IgD-negative memory B cell (primary cell): ENCODE results near the gene CELA3A. TPM values are rescaled to one million over a fixed set of nuclear protein-coding genes. Genes with fewer than 3 reads are reported as not detected.
"Not testable (repeated sequence)": the region's sequence is repeated elsewhere in the genome, so short reads cannot be mapped to it uniquely, and the experiment has no call there.

ENCODE experiments used
- H3K27ac Mint-ChIP-seq, 3 donors: one replicate each; pipeline ENCODE4 v1.8.0; 2020 to 2022; ENCODE audit warnings: mild to moderate bottlenecking in 3 of 3, mixed read lengths in 3 of 3, moderate library complexity in 1 of 3
- H3K27me3 Mint-ChIP-seq: one replicate; pipeline ENCODE4 v1.8.0; 2021; ENCODE audit warnings: mixed read lengths
- H3K36me3 Mint-ChIP-seq: one replicate; pipeline ENCODE4 v1.8.0; 2020; ENCODE audit warnings: mild to moderate bottlenecking, mixed read lengths
- H3K4me1 Mint-ChIP-seq, 3 donors: one replicate each; pipeline ENCODE4 v1.8.0; 2020 to 2022; ENCODE audit warnings: mixed read lengths in 3 of 3, mild to moderate bottlenecking in 1 of 3
- H3K4me3 Mint-ChIP-seq, 4 donors: one replicate each; pipeline ENCODE4 v1.8.0; 2020 to 2022; ENCODE audit warnings: mild to moderate bottlenecking in 4 of 4, mixed read lengths in 4 of 4, moderate library complexity in 3 of 4
- H3K9me3 Mint-ChIP-seq, 3 donors: one replicate each; pipeline ENCODE4 v1.8.0; 2020 to 2021; ENCODE audit warnings: mixed read lengths in 3 of 3, mild to moderate bottlenecking in 1 of 3
- polyA plus RNA-seq: library from polyadenylated mRNA; unstranded; fragments of 300-500 nt; fragmentation: Illumina TruSeq; gene quantifications from one replicate; pipeline ENCODE4 v1.2.3, GENCODE V29; 2021

Gene CELA3A
- not detected for polyA plus RNA-seq

DNA sequence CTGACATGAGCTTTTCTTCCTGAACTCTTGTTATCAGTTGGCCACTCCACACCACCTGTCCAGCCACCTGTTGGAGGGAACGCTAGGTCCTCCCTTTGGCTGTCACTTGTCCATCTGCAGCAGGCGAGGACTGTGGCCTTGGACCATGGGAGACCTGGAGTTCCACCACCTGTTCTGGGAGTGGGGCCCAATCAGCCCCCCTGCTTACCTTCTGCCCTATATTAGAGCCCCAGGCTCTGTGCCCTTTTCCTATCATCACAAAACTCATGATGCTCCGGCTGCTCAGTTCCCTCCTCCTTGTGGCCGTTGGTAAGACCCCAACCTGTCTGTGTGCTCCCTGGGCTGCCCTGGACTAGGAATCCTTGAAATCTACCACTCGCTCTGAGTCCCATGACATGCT, at the start of gene CELA3A:
Gene CELA3A, plus strand, starts transcription at position 249 of the 400 bp plus-strand sequence. Its CDS starts 18 bp downstream, at position 267.
- Mint-ChIP-seq H3K4me1 (peaks cover 0 to 2% (median 0%) of the 10 kb centered on the region in 3 donors), H3K27me3 (peaks cover 4% of the 10 kb centered on the region), H3K9me3 (no peaks in the 10 kb centered on the region), H3K27ac (no peak within 1 kb of the TSS), H3K4me3 (peak within 1 kb of the TSS in 2 of 4 donors; percentile 16 to 28), H3K36me3 (no peaks in the 10 kb centered on the region)

DNA sequence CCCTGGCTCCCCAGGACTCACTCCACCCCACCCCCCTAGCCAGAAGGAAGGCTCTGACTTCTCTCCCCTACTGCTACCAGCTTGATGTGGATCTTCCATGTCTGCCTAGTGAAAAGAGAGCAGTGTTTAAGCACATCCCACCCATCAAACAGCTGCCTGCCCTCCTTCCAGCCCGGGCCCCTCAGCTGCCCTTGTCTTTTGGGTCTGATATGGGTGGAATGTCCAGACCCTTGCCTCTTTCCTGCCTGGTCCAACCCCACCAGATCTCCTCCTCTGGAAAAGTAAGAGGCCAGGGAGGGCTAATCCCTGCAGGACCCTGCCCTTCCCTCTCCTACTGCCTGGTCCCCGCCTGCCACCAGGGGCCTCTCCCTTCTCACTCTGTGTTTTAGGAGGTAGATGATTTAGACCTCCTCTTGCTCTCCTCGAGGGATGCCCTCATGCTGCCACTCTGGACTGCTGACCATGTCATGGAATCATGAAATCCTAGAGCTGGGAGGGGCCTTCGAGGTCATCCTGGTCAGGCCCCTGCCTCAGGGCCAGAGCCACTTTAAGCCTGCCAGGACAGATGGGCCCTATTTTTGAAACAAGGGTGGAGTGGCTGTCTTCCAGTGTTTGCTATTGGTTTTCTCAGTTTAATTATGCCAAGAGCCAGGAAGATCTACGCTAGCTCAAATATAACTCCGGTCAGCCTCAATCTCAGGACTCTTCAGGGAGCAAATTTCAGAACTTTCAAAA, 48.5 kb upstream of the CELA3A start:
- no peak overlapping the region for H3K4me3 Mint-ChIP-seq
- H3K9me3 Mint-ChIP-seq: no peaks in the 10 kb centered on the region
- peaks cover 0 to 2% (median 2%) of the 10 kb centered on the region in 3 donors for H3K4me1 Mint-ChIP-seq
- no peaks in the 10 kb centered on the region for H3K36me3 Mint-ChIP-seq
- no peak overlapping the region for H3K27ac Mint-ChIP-seq
- H3K27me3 Mint-ChIP-seq: peaks cover 10% of the 10 kb centered on the region

GRCh38 chr1:21955058-21955457, 46.4 kb upstream of the CELA3A start:
- Mint-ChIP-seq H3K27me3 (peaks cover 15% of the 10 kb centered on the region), H3K36me3 (no peaks in the 10 kb centered on the region), H3K9me3 (no peaks in the 10 kb centered on the region), H3K27ac (no peak overlapping the region), H3K4me3 (no peak overlapping the region), H3K4me1 (peaks cover 0 to 2% (median 2%) of the 10 kb centered on the region in 3 donors)

DNA sequence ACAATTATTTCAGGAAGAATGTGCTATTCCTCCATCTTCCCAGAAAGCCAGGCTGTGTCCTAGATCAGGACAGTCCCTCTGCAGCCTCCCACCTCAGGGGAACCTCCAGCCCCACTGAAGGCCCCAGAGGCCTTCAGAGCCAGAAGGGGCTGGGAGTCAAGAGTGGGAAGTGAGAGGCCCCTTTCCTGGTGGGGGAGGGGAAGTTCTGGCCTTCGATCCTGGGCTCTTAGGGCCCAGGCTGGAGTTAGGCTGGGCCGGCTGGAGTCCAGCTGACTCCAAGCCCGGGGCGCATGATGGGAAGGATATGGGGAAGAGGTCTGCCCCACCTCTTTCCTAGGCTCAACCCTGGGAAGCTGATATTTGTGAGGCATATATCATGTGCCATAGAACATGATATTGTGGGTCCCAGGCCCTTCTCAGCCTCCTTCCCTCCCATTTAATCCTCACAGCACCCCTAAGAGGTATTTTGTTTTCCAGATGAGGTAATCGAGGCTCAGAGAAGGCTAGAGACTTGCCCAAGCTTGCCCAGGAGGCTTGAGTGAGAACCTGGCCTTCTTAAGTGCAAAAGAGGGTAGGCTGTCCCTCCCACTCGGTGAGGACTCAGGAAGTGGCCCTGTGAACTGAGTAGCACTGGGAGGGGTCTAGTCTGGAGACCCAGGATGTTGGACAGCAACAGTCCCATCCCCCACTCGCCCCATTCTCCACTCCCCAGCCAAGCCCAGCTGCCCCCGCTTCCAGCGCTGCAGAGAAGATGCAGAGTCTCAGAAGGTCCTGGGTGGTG, 45.8 kb upstream of the CELA3A start:
- H3K36me3 Mint-ChIP-seq: no peaks in the 10 kb centered on the region
- H3K4me1 Mint-ChIP-seq: peaks cover 0 to 2% (median 2%) of the 10 kb centered on the region in 3 donors
- no peaks in the 10 kb centered on the region for H3K9me3 Mint-ChIP-seq
- no peak overlapping the region for H3K4me3 Mint-ChIP-seq
- no peak overlapping the region for H3K27ac Mint-ChIP-seq
- H3K27me3 Mint-ChIP-seq: peaks cover 15% of the 10 kb centered on the region

- H3K27ac Mint-ChIP-seq: peak overlapping the region in 1 of 3 donors; percentile 24
- H3K4me1 Mint-ChIP-seq: peaks cover 0 to 2% (median 2%) of the 10 kb centered on the region in 3 donors
These were observed 44.5 kb upstream of the CELA3A start for GRCh38 chr1:21956720-21957552.

GRCh38 chr1:21961337-21961736, 40.1 kb upstream of the CELA3A start:
- Mint-ChIP-seq H3K36me3 (no peaks in the 10 kb centered on the region), H3K4me3 (no peak overlapping the region), H3K27me3 (peaks cover 20% of the 10 kb centered on the region), H3K9me3 (no peaks in the 10 kb centered on the region), H3K4me1 (peaks cover 0 to 6% (median 4%) of the 10 kb centered on the region in 3 donors), H3K27ac (no peak overlapping the region)

More at GRCh38 chr1:21956720-21957552, 44.5 kb upstream of the CELA3A start:
- Mint-ChIP-seq H3K4me3 (peak overlapping the region in 2 of 4 donors; percentile 67 to 68), H3K9me3 (no peaks in the 10 kb centered on the region), H3K36me3 (no peaks in the 10 kb centered on the region), H3K27me3 (peaks cover 15% of the 10 kb centered on the region)

DNA sequence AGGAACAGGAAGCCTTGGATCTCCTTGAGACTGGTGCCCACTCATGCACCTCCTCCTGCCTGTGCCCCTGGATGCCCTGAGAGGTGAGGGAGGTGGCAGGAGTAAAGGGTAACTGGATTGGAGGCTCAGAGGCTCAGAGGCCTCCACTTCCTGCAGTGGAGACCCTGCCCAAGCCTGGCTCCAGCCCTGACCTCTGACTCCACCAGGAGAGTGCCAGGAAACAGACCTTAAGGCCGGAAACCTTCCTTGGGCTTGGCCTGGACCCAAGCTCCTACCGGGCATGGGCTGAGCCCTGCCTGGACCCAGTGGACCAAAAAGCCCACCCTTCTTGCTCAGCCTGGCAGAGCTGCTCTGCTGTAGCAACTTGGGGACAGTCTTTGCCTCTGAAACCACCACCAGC, 39.7 kb upstream of the CELA3A start:
- Mint-ChIP-seq H3K4me3 (no peak overlapping the region), H3K4me1 (peaks cover 0 to 5% (median 4%) of the 10 kb centered on the region in 3 donors), H3K27me3 (peaks cover 19% of the 10 kb centered on the region), H3K36me3 (no peaks in the 10 kb centered on the region), H3K27ac (no peak overlapping the region), H3K9me3 (no peaks in the 10 kb centered on the region)

- Mint-ChIP-seq H3K4me3 (peak overlapping the region in 1 of 4 donors; percentile 81), H3K4me1 (peaks cover 0 to 4% (median 3%) of the 10 kb centered on the region in 3 donors), H3K27me3 (peaks cover 8% of the 10 kb centered on the region), H3K36me3 (no peaks in the 10 kb centered on the region), H3K27ac (peak overlapping the region in 1 of 3 donors; percentile 91), H3K9me3 (no peaks in the 10 kb centered on the region)
These were observed 37.8 kb upstream of the CELA3A start for GRCh38 chr1:21963477-21964217.

- Mint-ChIP-seq H3K4me1 (peaks cover 0 to 4% (median 3%) of the 10 kb centered on the region in 3 donors), H3K4me3 (no peak overlapping the region)
These were observed 35.0 kb upstream of the CELA3A start for GRCh38 chr1:21966247-21967000.

DNA sequence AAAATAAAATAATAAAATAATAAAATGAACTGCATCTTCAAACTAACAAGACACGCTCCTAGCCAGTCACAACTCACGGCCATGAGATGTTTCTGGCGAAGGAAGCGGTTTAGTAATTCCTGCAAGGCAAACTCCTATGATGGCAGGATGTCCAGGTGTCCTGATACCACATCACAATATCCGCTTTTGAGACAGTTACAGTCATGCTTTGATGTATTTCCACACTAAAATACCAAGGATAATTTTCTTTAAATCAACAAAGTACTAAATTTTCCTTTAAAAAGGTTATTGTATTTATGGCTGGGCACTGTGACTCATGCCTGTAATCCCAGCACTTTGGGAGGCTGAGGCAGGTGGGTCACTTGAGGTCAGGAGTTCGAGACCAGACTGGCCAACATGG, 34.2 kb upstream of the CELA3A start:
- not testable (repeated sequence) for H3K9me3 Mint-ChIP-seq, H3K4me1 Mint-ChIP-seq, H3K4me3 Mint-ChIP-seq, H3K36me3 Mint-ChIP-seq, H3K27ac Mint-ChIP-seq, H3K27me3 Mint-ChIP-seq

More at GRCh38 chr1:21966247-21967000, 35.0 kb upstream of the CELA3A start:
- H3K27ac Mint-ChIP-seq: no peak overlapping the region
- H3K27me3 Mint-ChIP-seq: peaks cover 9% of the 10 kb centered on the region
- H3K9me3 Mint-ChIP-seq: no peaks in the 10 kb centered on the region
- H3K36me3 Mint-ChIP-seq: no peaks in the 10 kb centered on the region

DNA sequence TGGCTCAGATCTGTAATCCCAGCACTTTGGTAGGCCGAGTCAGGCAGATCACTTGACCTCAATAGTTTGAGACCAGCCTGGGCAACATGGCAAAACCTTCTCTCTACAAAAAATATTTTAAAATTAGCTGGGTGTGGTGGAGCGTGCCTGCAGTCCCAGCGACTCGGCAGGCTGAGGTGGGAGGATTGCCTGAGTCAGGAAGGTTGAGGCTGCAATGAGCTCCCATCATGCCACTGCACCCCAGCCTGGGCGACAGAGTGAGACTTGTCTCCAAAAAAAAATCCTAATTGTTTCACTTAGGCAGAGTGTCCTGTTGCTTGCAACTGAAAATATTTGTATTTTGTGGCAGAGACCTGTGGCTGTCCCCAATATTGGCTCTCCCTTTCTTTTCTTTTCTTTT, 32.4 kb upstream of the CELA3A start:
- H3K27me3 Mint-ChIP-seq, H3K4me3 Mint-ChIP-seq, H3K4me1 Mint-ChIP-seq, H3K9me3 Mint-ChIP-seq, H3K27ac Mint-ChIP-seq, H3K36me3 Mint-ChIP-seq: not testable (repeated sequence)

GRCh38 chr1:21970523-21970922, 30.9 kb upstream of the CELA3A start:
- not testable (repeated sequence) for H3K4me3 Mint-ChIP-seq, H3K27me3 Mint-ChIP-seq, H3K9me3 Mint-ChIP-seq, H3K36me3 Mint-ChIP-seq, H3K27ac Mint-ChIP-seq, H3K4me1 Mint-ChIP-seq

DNA sequence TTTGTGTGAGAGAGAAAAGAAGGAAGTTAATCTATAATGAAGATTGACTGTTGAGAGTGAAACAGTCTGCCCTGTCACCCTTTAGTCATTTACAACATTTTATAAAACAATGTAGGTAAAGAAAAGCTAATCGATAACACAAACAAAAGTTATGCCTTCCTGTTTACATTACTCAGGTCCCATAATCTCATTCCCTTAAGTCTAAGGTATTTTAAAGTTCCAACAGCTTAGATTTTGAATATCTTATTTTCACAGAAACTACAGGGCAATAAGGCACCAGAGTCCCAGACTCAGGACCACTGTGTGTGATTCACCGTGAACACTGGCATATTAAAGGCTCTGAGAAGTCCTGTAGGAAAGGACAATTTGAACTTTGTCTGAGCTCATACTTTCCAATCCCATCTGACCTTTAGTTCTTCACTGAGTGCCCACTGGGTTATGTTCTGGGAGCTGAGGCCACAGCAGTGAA, 28.4 kb upstream of the CELA3A start:
- H3K4me3 Mint-ChIP-seq, H3K27me3 Mint-ChIP-seq, H3K4me1 Mint-ChIP-seq, H3K9me3 Mint-ChIP-seq, H3K36me3 Mint-ChIP-seq, H3K27ac Mint-ChIP-seq: not testable (repeated sequence)

DNA sequence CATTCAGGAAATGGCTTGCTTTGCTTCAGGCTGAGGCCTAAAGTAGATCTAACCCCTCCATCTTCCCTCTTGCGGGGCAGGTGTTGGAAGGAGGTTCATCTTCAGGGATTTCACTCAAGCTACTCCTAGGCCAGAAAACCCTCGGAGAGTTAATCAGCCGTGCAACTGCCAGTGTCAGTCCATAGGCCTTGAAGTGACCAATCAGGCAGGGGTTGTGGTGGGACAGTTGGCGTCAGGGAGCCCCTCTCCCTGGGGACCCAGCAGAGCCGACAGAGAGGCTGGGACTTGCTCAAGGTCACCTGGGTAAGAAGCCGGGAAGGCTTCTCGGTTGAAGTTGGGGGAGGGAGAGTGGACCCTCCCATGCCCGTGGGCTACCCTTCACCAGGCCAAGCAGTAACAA, 27.5 kb upstream of the CELA3A start:
- H3K4me1 Mint-ChIP-seq, H3K36me3 Mint-ChIP-seq, H3K27me3 Mint-ChIP-seq, H3K27ac Mint-ChIP-seq, H3K9me3 Mint-ChIP-seq, H3K4me3 Mint-ChIP-seq: not testable (repeated sequence)
